NOMO-1 treated with dmso at 0.1 percent for 144 hours (cell line): ENCODE data around the gene CFAP54.
"Not testable (repeated sequence)": the region's sequence is repeated elsewhere in the genome, so short reads cannot be mapped to it uniquely, and the experiment has no call there.

Experiments used
- DNase-seq: peaks from one replicate; lab custom pipeline; 2025; ENCODE audit not compliant: unreplicated experiment; lab: John Stamatoyannopoulos, UW

Gene CFAP54

GRCh38 chr12:96720363-96720705 is 231.0 kb downstream of the CFAP54 start:
- DNase-seq: no peak

- not testable (repeated sequence) for DNase-seq
These were observed 240.1 kb downstream of the CFAP54 start for GRCh38 chr12:96729466-96729865.

GRCh38 chr12:96729886-96730285 is 240.5 kb downstream of the CFAP54 start:
- DNase-seq: no peak

- no peak for DNase-seq
These were observed 254.2 kb downstream of the CFAP54 start for GRCh38 chr12:96743606-96744005.

- DNase-seq: no peak
These were observed 260.6 kb downstream of the CFAP54 start for GRCh38 chr12:96749999-96750398.

- no peak for DNase-seq
These were observed 262.2 kb downstream of the CFAP54 start for GRCh38 chr12:96751626-96752025.

GRCh38 chr12:96752211-96752610 is 262.8 kb downstream of the CFAP54 start:
- no peak for DNase-seq

- DNase-seq: no peak
These were observed 276.9 kb downstream of the CFAP54 start for GRCh38 chr12:96766232-96766631.

GRCh38 chr12:96769400-96769799 is 280.0 kb downstream of the CFAP54 start:
- no peak for DNase-seq

- no peak for DNase-seq
These were observed 281.1 kb downstream of the CFAP54 start for GRCh38 chr12:96770219-96771102.

- DNase-seq: no peak
These were observed 283.7 kb downstream of the CFAP54 start for GRCh38 chr12:96773031-96773430.

- DNase-seq: no peak
These were observed 285.3 kb downstream of the CFAP54 start for GRCh38 chr12:96774496-96775256.

- DNase-seq: no peak
These were observed 287.5 kb downstream of the CFAP54 start for GRCh38 chr12:96776908-96777307.

- DNase-seq: no peak
These were observed 291.0 kb downstream of the CFAP54 start for GRCh38 chr12:96780330-96780729.

GRCh38 chr12:96786791-96787190 is 297.4 kb downstream of the CFAP54 start:
- DNase-seq: no peak

GRCh38 chr12:96803969-96804368 is 314.6 kb downstream of the CFAP54 start:
- DNase-seq: no peak

GRCh38 chr12:96806272-96806671 is 316.9 kb downstream of the CFAP54 start:
- DNase-seq: no peak

- DNase-seq: no peak
These were observed 318.4 kb downstream of the CFAP54 start for GRCh38 chr12:96807741-96808140.

- no peak for DNase-seq
These were observed 319.2 kb downstream of the CFAP54 start for GRCh38 chr12:96808587-96808986.

- DNase-seq: no peak
These were observed 320.1 kb downstream of the CFAP54 start for GRCh38 chr12:96809522-96809921.

- no peak for DNase-seq
These were observed 320.7 kb downstream of the CFAP54 start for GRCh38 chr12:96810057-96810456.

GRCh38 chr12:96810477-96810876 is 321.1 kb downstream of the CFAP54 start:
- no peak for DNase-seq
